GM19023 (cell line): ENCODE data around the gene BRD3OS.

Experiments used
- ATAC-seq: cut with Tn5 transposase; IDR thresholded peaks from one replicate; pipeline ENCODE4 v1.9.1; 2021; ENCODE audit warnings: mild to moderate bottlenecking, moderate library complexity; ENCODE audit not compliant: unreplicated experiment

Gene BRD3OS

GRCh38 chr9:134031783-134032182 is 6.5 kb downstream of the BRD3OS start:
- ATAC-seq, result no peak

GRCh38 chr9:134032456-134033222 is 7.4 kb downstream of the BRD3OS start:
- ATAC-seq, result no peak

GRCh38 chr9:134033516-134034214 is 8.4 kb downstream of the BRD3OS start:
- no peak for ATAC-seq

GRCh38 chr9:134034215-134035040 is 9.1 kb downstream of the BRD3OS start:
- ATAC-seq, result no peak

- ATAC-seq, result no peak
Observed at GRCh38 chr9:134035041-134036039, 10.1 kb downstream of the BRD3OS start.

- ATAC-seq, result no peak
Observed at GRCh38 chr9:134036130-134036529, 10.8 kb downstream of the BRD3OS start.

GRCh38 chr9:134037641-134038040 is 12.4 kb downstream of the BRD3OS start:
- ATAC-seq, result no peak

GRCh38 chr9:134039386-134040175 is 14.3 kb downstream of the BRD3OS start:
- ATAC-seq, result no peak

- ATAC-seq, result no peak
Observed at GRCh38 chr9:134040176-134040565, 14.9 kb downstream of the BRD3OS start.

- no peak for ATAC-seq
Observed at GRCh38 chr9:134040781-134041648, 15.7 kb downstream of the BRD3OS start.

GRCh38 chr9:134041649-134041962 is 16.3 kb downstream of the BRD3OS start:
- ATAC-seq, result no peak

- no peak for ATAC-seq
Observed at GRCh38 chr9:134043531-134043988, 18.3 kb downstream of the BRD3OS start.

GRCh38 chr9:134044944-134045343 is 19.7 kb downstream of the BRD3OS start:
- ATAC-seq, result no peak

- no peak for ATAC-seq
Observed at GRCh38 chr9:134045841-134046544, 20.7 kb downstream of the BRD3OS start.

- ATAC-seq, result no peak
Observed at GRCh38 chr9:134046894-134047681, 21.8 kb downstream of the BRD3OS start.

GRCh38 chr9:134047868-134048581 is 22.7 kb downstream of the BRD3OS start:
- no peak for ATAC-seq

GRCh38 chr9:134048582-134048968 is 23.3 kb downstream of the BRD3OS start:
- no peak for ATAC-seq
